Nephron (organoid): ENCODE measurements around the gene MMADHC.
A peak's percentile ranks its signal among the peaks of the same experiment; 100 is the strongest.
"Not testable (repeated sequence)": the region's sequence is repeated elsewhere in the genome, so short reads cannot be mapped to it uniquely, and the experiment has no call there.

Experiments
- H3K27ac Mint-ChIP-seq, 3 experiments: 2 replicates each; pipeline ENCODE4 v1.8.0; 2020; ENCODE audit warnings: mixed read lengths in 3 of 3, mild to moderate bottlenecking in 2 of 3, moderate library complexity in 1 of 3
- H3K27me3 Mint-ChIP-seq: 2 replicates; pipeline ENCODE4 v1.8.0; 2021; ENCODE audit warnings: low read depth, mild to moderate bottlenecking, moderate library complexity, mixed read lengths
- H3K36me3 Mint-ChIP-seq: 2 replicates; pipeline ENCODE4 v1.8.0; 2020; ENCODE audit warnings: low read depth, mixed read lengths
- H3K4me1 Mint-ChIP-seq: 2 replicates; pipeline ENCODE4 v1.8.0; 2020; ENCODE audit warnings: mixed read lengths
- H3K4me3 Mint-ChIP-seq, 3 experiments: 2 replicates each; pipeline ENCODE4 v1.8.0; 2020; ENCODE audit warnings: mild to moderate bottlenecking in 3 of 3, mixed read lengths in 3 of 3, moderate library complexity in 2 of 3
- H3K9me3 Mint-ChIP-seq: 2 replicates; pipeline ENCODE4 v1.8.0; 2020; ENCODE audit warnings: mixed read lengths
- CTCF ChIP-seq, 3 experiments: fragments of 200-600 bp; sonication (generic); IDR thresholded peaks; one replicate each; pipeline ENCODE4 v1.5.0; 2021; ENCODE audit warnings: antibody characterized with exemption in 3 of 3; ENCODE audit not compliant: unreplicated experiment in 3 of 3

MMADHC gene

GRCh38 chr2:149566652-149567051, 20.9 kb downstream of the MMADHC start:
- Mint-ChIP-seq H3K4me1 (peaks cover 10% of the 10 kb centered on the region), H3K4me3 (no peak overlapping the region), H3K27ac (no peak overlapping the region), H3K36me3 (peaks cover 45% of the 10 kb centered on the region), H3K27me3 (no peaks in the 10 kb centered on the region), H3K9me3 (no peaks in the 10 kb centered on the region)
- TF ChIP-seq CTCF (IDR thresholded peaks at IDR 0.05; ENCODE audit: unreplicated experiment in 3 of 3), result no peak

GRCh38 chr2:149565625-149566024, 21.9 kb downstream of the MMADHC start:
- not testable (repeated sequence) for H3K27me3 Mint-ChIP-seq, H3K4me3 Mint-ChIP-seq, H3K27ac Mint-ChIP-seq, H3K9me3 Mint-ChIP-seq
- peaks cover 39% of the 10 kb centered on the region for H3K36me3 Mint-ChIP-seq
- H3K4me1 Mint-ChIP-seq, result peaks cover 16% of the 10 kb centered on the region

GRCh38 chr2:149564983-149565382, 22.6 kb downstream of the MMADHC start:
- no peak overlapping the region for H3K4me3 Mint-ChIP-seq
- H3K36me3 Mint-ChIP-seq, result peaks cover 35% of the 10 kb centered on the region
- H3K4me1 Mint-ChIP-seq, result peaks cover 16% of the 10 kb centered on the region
- no peak for TF ChIP-seq CTCF (IDR thresholded peaks at IDR 0.05; ENCODE audit: unreplicated experiment in 3 of 3)
- no peaks in the 10 kb centered on the region for H3K27me3 Mint-ChIP-seq
- H3K27ac Mint-ChIP-seq, result peak overlapping the region; percentile 47 to 85 (median 71)
- no peaks in the 10 kb centered on the region for H3K9me3 Mint-ChIP-seq

GRCh38 chr2:149564097-149564496, 23.5 kb downstream of the MMADHC start:
- TF ChIP-seq CTCF (IDR thresholded peaks at IDR 0.05; ENCODE audit: unreplicated experiment in 3 of 3), result no peak
- Mint-ChIP-seq H3K4me3 (no peak overlapping the region), H3K27ac (peak overlapping the region; percentile 72 to 85 (median 75)), H3K27me3 (no peaks in the 10 kb centered on the region), H3K36me3 (peaks cover 26% of the 10 kb centered on the region), H3K4me1 (peaks cover 21% of the 10 kb centered on the region), H3K9me3 (no peaks in the 10 kb centered on the region)

GRCh38 chr2:149562324-149562723, 25.3 kb downstream of the MMADHC start:
- H3K4me3 Mint-ChIP-seq, result no peak overlapping the region
- H3K4me1 Mint-ChIP-seq, result peaks cover 21% of the 10 kb centered on the region
- no peak for TF ChIP-seq CTCF (IDR thresholded peaks at IDR 0.05; ENCODE audit: unreplicated experiment in 3 of 3)
- peaks cover 11% of the 10 kb centered on the region for H3K36me3 Mint-ChIP-seq
- no peaks in the 10 kb centered on the region for H3K9me3 Mint-ChIP-seq
- H3K27ac Mint-ChIP-seq, result peak overlapping the region; percentile 71 to 87 (median 76)
- H3K27me3 Mint-ChIP-seq, result no peaks in the 10 kb centered on the region

GRCh38 chr2:149561309-149561926, 26.2 kb downstream of the MMADHC start:
- H3K36me3 Mint-ChIP-seq, result peaks cover 6% of the 10 kb centered on the region
- peaks cover 28% of the 10 kb centered on the region for H3K4me1 Mint-ChIP-seq
- no peaks in the 10 kb centered on the region for H3K27me3 Mint-ChIP-seq

More at GRCh38 chr2:149561309-149561926, 26.2 kb downstream of the MMADHC start:
- peak overlapping the region; percentile 76 to 91 (median 84) for H3K27ac Mint-ChIP-seq
- no peak overlapping the region for H3K4me3 Mint-ChIP-seq
- no peaks in the 10 kb centered on the region for H3K9me3 Mint-ChIP-seq
- TF ChIP-seq CTCF (IDR thresholded peaks at IDR 0.05; ENCODE audit: unreplicated experiment in 3 of 3), result peak; percentile 92 to 97 (median 95)
